Sciatic nerve (tissue), 2 donors: Measurements from ENCODE around the gene SNCA. TPM values are rescaled to one million over a fixed set of nuclear protein-coding genes. Genes with fewer than 3 reads are reported as not detected.

ENCODE experiments used
- ATAC-seq: fragments of 200-7000 bp; cut with Tn5 transposase; one replicate; pipeline ENCODE4 v1.9.1; 2020; ENCODE audit warnings: mild to moderate bottlenecking, moderate library complexity
- DNase-seq: peaks from one replicate; pipeline ENCODE4 v3.0.0-alpha.2; 2020; ENCODE audit warnings: low spot score
- intact Hi-C: fragments of 100-400 bp; cut with DNase I; formaldehyde crosslinking; loops from one replicate; pipeline ENCODE4 v1.14.2; 2022
- total RNA-seq: library from RNA; stranded (reverse); fragmentation: NEBNext Ultra II Directional; extraction: Animal tissue kit (Norgen Biotek cat#: 25700); gene quantifications from one replicate; pipeline ENCODE4 v1.2.1, GENCODE V29; 2021
- donor health status: DM: no; HTN: no; CAD: no.
- donor health status: DM: no; HTN: no; CAD: no.

SNCA gene
- total RNA-seq, 1 donor from 2014 or later = 202 TPM

DNA sequence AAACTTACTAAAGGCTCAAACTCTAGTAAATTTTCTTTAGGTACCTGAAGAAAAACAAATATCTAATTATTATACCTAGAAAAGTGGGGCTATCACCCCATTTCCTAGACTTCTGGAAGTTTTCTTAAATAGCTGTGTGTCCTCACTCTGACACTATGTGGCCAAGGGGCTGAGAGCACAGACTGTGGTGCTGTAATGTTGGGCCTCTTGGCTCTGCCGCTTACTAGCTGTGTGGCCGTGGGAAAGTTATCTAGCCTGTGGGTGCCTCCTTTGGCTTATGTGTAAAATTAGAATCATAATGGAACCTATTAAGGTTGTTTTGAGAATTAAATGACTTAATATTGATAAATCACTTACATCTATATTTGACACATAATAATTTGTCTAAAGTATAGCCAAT lies 114.4 kb downstream of the SNCA start:
- intact Hi-C loops = no loop called here
- ATAC-seq (no peak), DNase-seq (no peak)

DNA sequence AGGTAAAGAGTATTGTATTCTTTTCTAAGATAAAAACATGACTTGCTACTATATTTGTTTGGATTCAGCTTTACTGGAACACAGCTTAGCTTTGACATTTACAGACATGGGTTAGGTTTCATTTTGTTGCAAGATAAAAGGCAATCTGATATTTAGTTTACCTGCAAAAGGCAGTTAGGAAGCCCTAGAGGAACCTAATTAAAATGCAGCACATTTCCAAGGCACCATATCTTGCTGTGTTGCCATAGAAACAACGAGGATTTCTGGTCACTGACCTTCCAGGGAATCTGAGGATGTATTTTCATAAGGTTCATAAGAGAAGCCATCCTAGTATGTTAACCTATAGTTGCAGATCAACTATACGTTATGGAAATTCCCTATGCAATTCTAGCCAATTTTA lies 116.0 kb downstream of the SNCA start:
- no peak for ATAC-seq
- intact Hi-C loops = no loop called here
- no peak for DNase-seq

DNA sequence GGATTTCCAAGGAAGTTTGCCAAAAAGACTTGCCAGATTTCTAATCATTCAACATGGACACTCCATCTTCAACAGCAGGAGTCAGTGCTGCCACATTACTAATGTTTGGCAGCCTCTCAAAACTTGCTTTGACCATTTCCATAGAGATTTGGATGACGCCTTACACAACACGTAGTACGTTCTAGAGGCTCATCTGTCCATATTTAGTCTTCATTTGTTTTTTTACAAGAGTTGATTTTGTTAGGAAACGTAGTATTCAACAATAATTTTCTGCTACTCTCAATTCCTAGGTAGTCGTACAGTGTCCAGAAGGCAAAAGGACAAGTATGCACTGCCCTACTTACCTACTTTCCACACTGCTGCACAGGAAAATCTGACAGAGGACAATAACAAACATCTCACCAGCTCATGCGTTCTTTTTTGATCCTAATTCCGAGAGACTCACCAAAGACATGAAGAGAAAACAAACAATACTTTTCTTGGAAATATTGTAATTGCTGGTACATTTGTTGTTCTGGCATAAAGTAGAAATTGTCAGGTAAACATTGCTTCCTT lies 117.3 kb downstream of the SNCA start:
- DNase-seq (no peak), ATAC-seq (no peak)
- intact Hi-C loops = no loop called here

GRCh38 chr4:89716893-89717292 lies 120.1 kb downstream of the SNCA start:
- no peak for DNase-seq
- intact Hi-C loops = no loop called here
- no peak for ATAC-seq

DNA sequence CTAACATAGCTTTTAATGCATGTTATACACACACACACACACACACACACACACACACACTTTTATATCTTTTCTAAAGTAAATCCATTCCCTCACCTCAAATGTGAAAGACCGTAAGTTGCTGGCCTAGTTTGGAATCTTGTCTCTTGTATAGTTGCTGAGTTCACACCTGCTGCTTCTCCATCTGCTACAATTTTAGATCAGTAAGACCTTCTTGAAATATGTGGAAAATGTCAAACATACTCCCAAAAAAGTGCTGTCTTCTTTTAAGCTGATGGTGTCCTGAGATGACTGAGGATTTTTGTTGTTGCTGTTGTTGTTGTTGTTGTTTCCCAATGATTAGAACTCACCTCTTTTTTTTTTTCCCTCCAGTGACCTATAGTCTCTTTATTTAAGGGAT lies 121.3 kb downstream of the SNCA start:
- ATAC-seq (no peak), DNase-seq (no peak)
- intact Hi-C loops = no loop called here

DNA sequence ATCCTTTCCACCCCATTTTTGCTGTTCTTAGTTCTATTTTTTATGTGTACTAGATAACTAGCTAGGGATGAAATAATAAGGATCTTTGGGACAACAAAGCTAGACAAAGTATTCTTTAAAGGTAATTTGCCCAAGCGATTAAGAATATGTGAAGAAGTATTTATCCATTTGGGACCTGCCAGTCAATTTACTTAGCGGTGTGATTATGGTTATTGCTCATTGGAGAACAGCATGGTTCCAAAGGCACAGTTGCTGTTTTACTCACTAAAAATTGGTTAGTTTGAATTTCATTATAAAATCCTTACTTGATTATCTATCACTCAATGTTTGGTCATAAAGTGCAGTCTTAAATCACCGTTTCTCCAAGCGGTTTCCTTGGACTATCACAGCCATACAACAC lies 124.1 kb downstream of the SNCA start:
- no peak for ATAC-seq
- intact Hi-C loops = no loop called here
- no peak for DNase-seq

DNA sequence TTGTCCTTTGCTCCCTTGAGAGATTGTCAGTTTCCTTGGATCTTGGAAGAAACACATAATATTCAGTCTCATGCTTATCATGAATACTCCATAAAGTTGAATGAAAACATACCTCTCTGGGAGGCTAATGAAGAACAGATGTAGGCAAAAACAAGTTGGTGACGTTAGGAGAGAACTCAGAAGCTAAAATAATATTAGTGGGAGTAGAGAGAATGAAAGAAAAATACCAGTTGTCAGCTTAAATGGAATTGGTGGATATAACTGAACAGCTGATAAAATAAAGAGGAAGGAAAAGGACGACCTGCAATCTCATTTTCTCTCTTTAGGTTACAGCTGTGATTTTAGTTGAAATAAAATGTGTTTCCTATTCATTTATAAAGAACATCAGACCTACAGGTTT lies 124.8 kb downstream of the SNCA start:
- ATAC-seq = peak; percentile 49
- intact Hi-C loops = no loop called here

DNA sequence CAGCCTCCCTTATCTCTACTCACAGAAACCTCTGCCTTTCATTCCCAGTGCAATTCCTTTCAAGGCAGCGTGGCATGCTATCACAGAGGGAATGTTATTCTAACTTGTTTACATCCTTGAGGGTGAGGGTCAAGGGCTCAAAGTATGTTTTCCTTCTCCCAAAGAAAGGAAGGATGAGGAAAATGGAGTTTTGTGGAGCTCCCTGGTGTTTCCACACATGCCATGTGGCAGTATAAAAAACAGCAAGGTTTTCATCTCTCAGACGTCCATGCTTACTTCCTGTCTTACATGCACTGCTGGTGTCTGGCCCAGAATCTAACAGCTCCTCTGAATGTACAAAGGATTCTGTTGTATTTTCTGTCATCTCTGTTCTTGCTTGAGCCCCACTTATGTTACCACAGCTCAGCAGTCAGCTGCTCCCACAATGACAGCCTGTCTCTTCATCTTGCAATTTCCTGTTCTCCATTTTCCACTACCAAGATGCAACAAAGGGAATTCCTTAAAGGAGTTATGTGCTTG lies 128.0 kb downstream of the SNCA start:
- intact Hi-C loops = no loop called here
- ATAC-seq (peak; percentile 89), DNase-seq (no peak)

More for the DNA sequence above, 124.8 kb downstream of the SNCA start:
- no peak for DNase-seq

GRCh38 chr4:89707467-89707866 lies 129.5 kb downstream of the SNCA start:
- intact Hi-C loops = no loop called here
- DNase-seq = no peak
- no peak for ATAC-seq

- DNase-seq (no peak), ATAC-seq (no peak)
- intact Hi-C loops = no loop called here
Measured at GRCh38 chr4:89704651-89705395, 132.1 kb downstream of the SNCA start.

GRCh38 chr4:89703829-89704590 lies 133.0 kb downstream of the SNCA start:
- DNase-seq (no peak), ATAC-seq (no peak)
- intact Hi-C loops = no loop called here

DNA sequence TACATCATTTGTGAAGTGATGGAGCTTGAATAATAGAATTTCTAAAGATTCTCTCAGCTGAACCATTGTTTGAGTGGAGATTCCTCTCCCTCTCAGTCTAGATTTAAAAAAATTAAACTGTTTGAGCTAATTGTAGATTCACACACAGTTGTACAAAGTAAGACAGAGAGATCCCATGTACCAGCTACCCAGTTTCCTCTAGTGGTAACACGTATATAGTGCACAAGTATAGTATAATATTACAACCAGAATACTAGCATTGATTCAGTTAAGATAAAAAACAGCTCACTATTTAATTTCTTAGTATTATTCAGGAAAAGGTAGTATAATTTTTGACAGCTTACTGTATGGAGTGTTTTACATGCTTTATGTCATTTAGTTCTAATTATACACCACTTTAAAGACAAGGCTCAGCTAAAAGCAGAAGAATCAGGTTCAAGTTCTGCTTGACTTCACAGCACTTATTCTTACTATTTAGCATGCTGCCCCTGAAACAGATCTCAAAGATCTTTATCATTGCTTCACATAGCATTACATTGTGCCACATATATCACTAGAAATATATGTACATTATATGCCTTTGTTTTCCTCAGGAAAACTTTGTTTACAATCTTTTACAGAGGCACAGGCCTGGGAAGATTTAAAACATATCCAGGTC lies 136.1 kb downstream of the SNCA start:
- ATAC-seq = no peak
- no peak for DNase-seq
- intact Hi-C loops = no loop called here

DNA sequence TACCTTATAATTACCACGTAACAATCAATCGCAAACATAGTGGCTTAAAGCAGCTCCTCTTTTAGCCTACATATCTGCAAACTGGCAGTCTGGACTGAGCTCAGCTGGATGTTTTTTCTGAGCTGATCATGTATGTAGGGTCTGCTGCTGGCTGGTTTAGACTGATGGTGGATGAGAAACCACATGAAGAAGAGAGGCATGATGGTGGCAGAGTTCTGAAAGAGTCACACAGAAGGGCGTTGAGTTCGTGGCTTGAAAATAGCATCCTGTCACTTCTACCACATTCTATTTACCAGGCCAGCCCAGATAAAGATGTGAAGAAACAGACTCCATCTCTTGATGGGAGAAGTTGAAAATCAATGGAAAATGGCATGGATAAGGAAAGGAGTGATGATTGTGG lies 151.3 kb downstream of the SNCA start:
- ATAC-seq = no peak
- no peak for DNase-seq
- intact Hi-C loops = no loop called here

- DNase-seq = no peak
- no peak for ATAC-seq
- intact Hi-C loops = no loop called here
Measured at GRCh38 chr4:89685277-89685676, 151.7 kb downstream of the SNCA start.

DNA sequence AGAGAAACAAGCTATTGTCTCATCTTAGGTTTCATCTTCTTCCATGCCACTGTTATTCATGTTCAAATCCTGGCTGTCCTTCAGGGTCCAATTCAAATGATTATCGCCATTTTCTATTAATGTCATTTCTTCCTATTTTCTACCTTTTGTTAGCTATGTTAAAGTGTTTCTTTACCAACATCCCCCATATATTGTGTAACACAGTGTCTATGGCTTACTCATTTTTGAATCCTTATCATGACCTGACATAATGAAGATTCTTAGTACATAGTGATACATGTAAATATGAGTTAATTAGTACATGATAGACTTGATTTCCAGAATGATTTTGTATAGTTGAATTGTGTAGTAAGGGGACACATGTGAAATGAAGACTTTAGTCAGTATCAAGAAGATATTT lies 152.4 kb downstream of the SNCA start:
- ATAC-seq (no peak), DNase-seq (no peak)
- intact Hi-C loops = no loop called here

GRCh38 chr4:89682808-89683207 lies 154.2 kb downstream of the SNCA start:
- ATAC-seq (no peak), DNase-seq (no peak)
- intact Hi-C loops = no loop called here

DNA sequence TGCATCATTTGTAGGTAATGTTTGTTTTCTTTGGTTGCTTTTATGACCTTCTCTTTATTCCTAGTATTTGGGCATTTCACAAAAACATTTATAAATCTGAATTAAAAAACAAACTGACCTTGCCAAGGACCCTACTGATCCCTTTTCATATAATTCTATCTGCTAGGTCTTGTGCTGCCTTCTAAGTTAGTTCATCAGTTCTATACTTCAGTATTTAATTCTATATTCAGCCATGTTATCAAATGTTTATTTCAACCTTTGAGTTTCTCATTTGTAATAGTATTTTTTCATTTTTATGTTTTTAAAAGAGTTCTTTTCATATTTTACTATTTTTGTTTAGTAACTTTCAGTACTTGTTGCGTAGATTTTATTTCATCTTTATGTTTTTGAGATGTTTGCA lies 155.3 kb downstream of the SNCA start:
- ATAC-seq (no peak), DNase-seq (no peak)
- intact Hi-C loops = no loop called here

DNA sequence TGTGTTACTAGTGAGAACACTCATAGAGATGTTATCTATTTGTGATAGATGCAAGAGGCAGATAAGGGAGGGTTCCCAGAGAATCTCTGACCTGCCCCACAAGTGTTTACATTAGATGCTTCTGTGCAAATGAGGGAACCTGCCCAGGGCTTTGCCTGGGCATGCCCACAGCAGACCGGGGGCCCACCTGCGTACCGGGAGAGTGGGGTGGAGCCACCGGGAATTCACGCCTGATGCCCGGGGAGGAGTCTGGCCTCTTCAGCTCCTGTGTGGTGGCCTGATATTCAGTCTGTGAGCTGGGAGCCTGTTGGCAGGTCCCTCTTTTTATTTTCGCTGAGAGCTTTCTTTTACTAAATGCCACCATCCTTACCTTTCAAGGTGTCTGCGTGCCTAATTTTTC lies 155.7 kb downstream of the SNCA start:
- ATAC-seq (no peak), DNase-seq (no peak)
- intact Hi-C loops = no loop called here

DNA sequence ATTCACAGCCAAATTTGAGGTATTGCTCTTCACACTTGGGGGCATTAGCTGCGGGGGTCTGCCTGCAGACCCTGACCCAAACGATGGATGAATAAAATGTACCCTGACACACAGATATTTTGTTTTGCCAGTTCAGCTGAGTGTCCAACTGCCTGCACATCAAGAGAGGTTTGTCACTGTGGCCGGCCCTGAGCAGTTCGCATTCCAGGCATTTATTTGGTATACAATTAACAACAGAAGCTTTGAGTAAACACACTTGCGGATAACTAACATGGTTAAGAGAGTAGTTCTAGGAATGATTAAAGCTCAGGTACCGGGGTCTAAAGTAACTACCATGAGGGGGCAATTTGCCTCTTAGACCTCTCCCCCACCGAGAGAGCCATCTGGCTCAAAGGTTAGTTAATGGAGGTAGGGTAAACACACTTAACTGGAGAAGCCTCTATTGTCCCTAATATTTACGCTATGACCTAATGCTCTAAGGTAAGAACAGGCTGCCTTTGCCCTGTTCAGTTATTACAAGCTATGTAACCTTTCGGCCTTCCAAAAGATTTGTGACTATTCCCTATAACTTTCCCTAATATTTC lies 162.0 kb downstream of the SNCA start:
- ATAC-seq (no peak), DNase-seq (no peak)
- intact Hi-C loops = no loop called here
